ENCODE data around the gene CSH1.
"Not testable (repeated sequence)": the region's sequence is repeated elsewhere in the genome, so short reads cannot be mapped to it uniquely, and the experiment has no call there.

GRCh38 chr17:63874693-63875092 lies 21.7 kb downstream of the CSH1 start:
- not testable (repeated sequence) for TF ChIP-seq CTCF (IDR thresholded peaks at IDR 0.05; ENCODE audit: extremely low read depth in 1 of 2, insufficient read depth in 1 of 2, low read depth in 1 of 2, low read length in 2 of 2); POLR2AphosphoS5 (IDR thresholded peaks at IDR 0.05; ENCODE audit: insufficient read depth, low read depth, low read length); POLR2A (IDR thresholded peaks at IDR 0.05; ENCODE audit: low read depth, low read length); FOS (IDR thresholded peaks at IDR 0.05; ENCODE audit: borderline replicate concordance, insufficient read depth, low read length)
